ENCODE measurements around the gene CRABP2.

The CRABP2 gene

GRCh38 chr1:156692925-156693847, 12.2 kb downstream of the CRABP2 start:
- H2AFZ ChIP-seq (ENCODE audit: low read depth, low read length, severe bottlenecking) = no peak overlapping the region
- H3K36me3 ChIP-seq (ENCODE audit: low read length) = no peaks in the 10 kb centered on the region
- H3K9ac ChIP-seq (ENCODE audit: low read length) = no peak overlapping the region
- H3K27me3 ChIP-seq (ENCODE audit: low read length) = no peaks in the 10 kb centered on the region
- H3F3A ChIP-seq (ENCODE audit: insufficient read depth) = no peaks in the 10 kb centered on the region
- no peaks in the 10 kb centered on the region for H4K20me1 ChIP-seq (ENCODE audit: low read depth, low read length)
- no peaks in the 10 kb centered on the region for H3K9me2 ChIP-seq (replicated peaks; ENCODE audit: insufficient read depth, low read length)
- H3K27ac ChIP-seq (ENCODE audit: low read depth, low read length) = no peak overlapping the region
- no peaks in the 10 kb centered on the region for H3K9me3 ChIP-seq (ENCODE audit: insufficient read depth, low read length)
- TF ChIP-seq CTCF (IDR thresholded peaks at IDR 0.05; ENCODE audit: insufficient read depth, low read length, poor library complexity, severe bottlenecking) (no peak), EZH2phosphoT487 (conservative IDR thresholded peaks at IDR 0.05; ENCODE audit: low read length) (no peak)
- no peak overlapping the region for H3K4me2 ChIP-seq (ENCODE audit: low read depth, low read length, poor library complexity, severe bottlenecking)
- no peaks in the 10 kb centered on the region for H3K79me2 ChIP-seq (ENCODE audit: insufficient read depth, low read length)
- no peak overlapping the region for H3K4me3 ChIP-seq (ENCODE audit: insufficient read depth, low read length, poor library complexity, severe bottlenecking)

- H3K4me2 ChIP-seq (ENCODE audit: low read depth, low read length, poor library complexity, severe bottlenecking) = no peak overlapping the region
- H3K27me3 ChIP-seq (ENCODE audit: low read length) = no peaks in the 10 kb centered on the region
- H3K9me3 ChIP-seq (ENCODE audit: insufficient read depth, low read length) = no peaks in the 10 kb centered on the region
- no peaks in the 10 kb centered on the region for H3K36me3 ChIP-seq (ENCODE audit: low read length)
- no peaks in the 10 kb centered on the region for H4K20me1 ChIP-seq (ENCODE audit: low read depth, low read length)
- H3K27ac ChIP-seq (ENCODE audit: low read depth, low read length) = no peak overlapping the region
- no peaks in the 10 kb centered on the region for H3K79me2 ChIP-seq (ENCODE audit: insufficient read depth, low read length)
- H3K9me2 ChIP-seq (replicated peaks; ENCODE audit: insufficient read depth, low read length) = no peaks in the 10 kb centered on the region
- TF ChIP-seq EZH2phosphoT487 (conservative IDR thresholded peaks at IDR 0.05; ENCODE audit: low read length) (no peak), CTCF (IDR thresholded peaks at IDR 0.05; ENCODE audit: insufficient read depth, low read length, poor library complexity, severe bottlenecking) (no peak)
- no peak overlapping the region for H2AFZ ChIP-seq (ENCODE audit: low read depth, low read length, severe bottlenecking)
- H3K4me3 ChIP-seq (ENCODE audit: insufficient read depth, low read length, poor library complexity, severe bottlenecking) = no peak overlapping the region
- H3F3A ChIP-seq (ENCODE audit: insufficient read depth) = no peaks in the 10 kb centered on the region
- no peak overlapping the region for H3K9ac ChIP-seq (ENCODE audit: low read length)
These were observed 12.9 kb downstream of the CRABP2 start for GRCh38 chr1:156692441-156692924.

- Histone ChIP-seq H3K9ac (ENCODE audit: low read length) (no peak overlapping the region), H3K27me3 (ENCODE audit: low read length) (no peaks in the 10 kb centered on the region), H3F3A (ENCODE audit: insufficient read depth) (no peaks in the 10 kb centered on the region), H3K4me2 (ENCODE audit: low read depth, low read length, poor library complexity, severe bottlenecking) (no peak overlapping the region), H3K27ac (ENCODE audit: low read depth, low read length) (no peak overlapping the region), H3K9me3 (ENCODE audit: insufficient read depth, low read length) (no peaks in the 10 kb centered on the region), H4K20me1 (ENCODE audit: low read depth, low read length) (no peaks in the 10 kb centered on the region), H3K79me2 (ENCODE audit: insufficient read depth, low read length) (no peaks in the 10 kb centered on the region), H3K9me2 (replicated peaks; ENCODE audit: insufficient read depth, low read length) (no peaks in the 10 kb centered on the region), H3K36me3 (ENCODE audit: low read length) (no peaks in the 10 kb centered on the region), H2AFZ (ENCODE audit: low read depth, low read length, severe bottlenecking) (no peak overlapping the region), H3K4me3 (ENCODE audit: insufficient read depth, low read length, poor library complexity, severe bottlenecking) (no peak overlapping the region)
- TF ChIP-seq CTCF (IDR thresholded peaks at IDR 0.05; ENCODE audit: insufficient read depth, low read length, poor library complexity, severe bottlenecking) (no peak), EZH2phosphoT487 (conservative IDR thresholded peaks at IDR 0.05; ENCODE audit: low read length) (no peak)
These were observed 13.5 kb downstream of the CRABP2 start for GRCh38 chr1:156691665-156692440.

Data from SU-DHL-6 (cell line).